ENCODE data around the gene CHFR. TPM values are rescaled to one million over a fixed set of nuclear protein-coding genes. Genes with fewer than 3 reads are reported as not detected.
"Not testable (repeated sequence)": the region's sequence is repeated elsewhere in the genome, so short reads cannot be mapped to it uniquely, and the experiment has no call there.

Gene CHFR
- total RNA-seq, 2 donors from 2014 or later = 37.8 to 41.4 TPM

DNA sequence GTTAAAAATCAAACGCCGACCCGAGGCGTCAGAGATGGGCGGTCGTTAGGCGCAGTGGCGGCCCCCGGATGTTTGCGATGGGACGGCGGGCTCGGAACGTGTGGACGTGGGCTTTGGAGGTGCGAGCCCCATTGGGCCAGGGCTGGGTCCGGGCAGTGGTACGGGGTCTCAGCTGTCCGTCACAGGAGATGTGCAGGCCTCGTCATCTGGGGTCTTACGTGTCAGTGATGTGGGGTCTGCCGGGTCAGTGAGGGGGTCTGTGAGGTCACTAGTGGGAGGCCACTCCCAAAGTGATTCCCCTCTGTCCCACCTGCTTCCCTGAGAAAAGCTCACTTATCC lies 21.6 kb upstream of the CHFR start:
- H3K36me3 ChIP-seq = no peaks in the 10 kb centered on the region
- peak overlapping the region; percentile 64 for H3K4me3 ChIP-seq
- H3K27me3 ChIP-seq = no peaks in the 10 kb centered on the region
- H3K27ac ChIP-seq = peak overlapping the region; percentile 67
- intact Hi-C loops (cut with DNase I) = loop anchor here (10.0 kb wide), 1 partner anchor 144 kb away; the partner anchor contains the start of gene ANKLE2
- peak overlapping the region; percentile 56 to 66 for H3K9ac ChIP-seq (ENCODE audit: low read depth in 2 of 2, low read length in 2 of 2)
- no peak for DNase-seq
- no peaks in the 10 kb centered on the region for H3K9me3 ChIP-seq
- TF ChIP-seq, protein P1, sequence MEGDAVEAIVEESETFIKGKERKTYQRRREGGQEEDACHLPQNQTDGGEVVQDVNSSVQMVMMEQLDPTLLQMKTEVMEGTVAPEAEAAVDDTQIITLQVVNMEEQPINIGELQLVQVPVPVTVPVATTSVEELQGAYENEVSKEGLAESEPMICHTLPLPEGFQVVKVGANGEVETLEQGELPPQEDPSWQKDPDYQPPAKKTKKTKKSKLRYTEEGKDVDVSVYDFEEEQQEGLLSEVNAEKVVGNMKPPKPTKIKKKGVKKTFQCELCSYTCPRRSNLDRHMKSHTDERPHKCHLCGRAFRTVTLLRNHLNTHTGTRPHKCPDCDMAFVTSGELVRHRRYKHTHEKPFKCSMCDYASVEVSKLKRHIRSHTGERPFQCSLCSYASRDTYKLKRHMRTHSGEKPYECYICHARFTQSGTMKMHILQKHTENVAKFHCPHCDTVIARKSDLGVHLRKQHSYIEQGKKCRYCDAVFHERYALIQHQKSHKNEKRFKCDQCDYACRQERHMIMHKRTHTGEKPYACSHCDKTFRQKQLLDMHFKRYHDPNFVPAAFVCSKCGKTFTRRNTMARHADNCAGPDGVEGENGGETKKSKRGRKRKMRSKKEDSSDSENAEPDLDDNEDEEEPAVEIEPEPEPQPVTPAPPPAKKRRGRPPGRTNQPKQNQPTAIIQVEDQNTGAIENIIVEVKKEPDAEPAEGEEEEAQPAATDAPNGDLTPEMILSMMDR (IDR thresholded peaks at IDR 0.05) = no peak
- peaks cover 4% of the 10 kb centered on the region for H3K4me1 ChIP-seq

DNA sequence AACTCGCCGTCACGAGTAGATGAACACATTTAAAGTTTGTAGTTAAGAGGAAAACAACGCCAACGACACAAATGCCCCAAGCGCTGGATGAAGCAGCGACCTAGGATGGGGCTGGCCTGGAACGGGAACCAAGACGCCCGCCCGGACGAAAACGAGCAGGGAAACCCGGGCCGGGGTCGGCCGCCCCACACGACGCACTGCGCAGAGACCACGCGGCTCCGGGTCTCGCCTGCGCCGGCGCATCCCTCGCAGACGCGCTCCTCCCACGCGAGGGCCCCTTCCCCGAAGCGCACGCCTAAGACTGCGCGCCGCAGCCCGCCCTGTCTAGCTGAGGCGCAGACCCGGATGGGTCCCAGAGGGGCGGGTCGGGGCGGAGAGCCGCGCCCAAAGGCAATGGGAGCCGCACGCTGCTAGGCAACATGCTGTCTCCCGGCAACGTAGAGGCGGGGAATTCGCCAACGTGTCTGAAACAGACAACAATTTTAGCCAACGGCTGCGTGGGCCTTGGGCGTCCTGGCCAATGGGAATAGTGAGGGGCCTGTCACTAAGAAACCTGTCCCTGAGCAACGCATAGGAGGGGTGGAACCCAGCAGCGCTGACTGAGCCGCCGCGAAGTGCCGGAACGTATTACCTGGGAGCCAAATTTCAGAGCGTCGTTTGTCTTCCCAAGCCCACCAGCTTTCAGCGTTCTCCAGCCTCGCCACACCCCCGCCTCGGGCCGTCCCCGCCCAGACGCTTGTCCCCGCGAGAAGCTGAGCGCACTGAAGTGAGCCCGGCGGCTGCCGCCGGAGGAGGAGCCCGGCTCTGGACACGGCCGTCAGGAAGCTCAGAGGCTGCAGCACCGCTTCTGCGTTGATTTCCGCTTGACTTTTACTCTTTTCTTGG lies 21.0 kb upstream of the CHFR start:
- peak overlapping the region; percentile 64 for H3K4me3 ChIP-seq
- TF ChIP-seq, protein P1 (IDR thresholded peaks at IDR 0.05) = no peak
- no peaks in the 10 kb centered on the region for H3K9me3 ChIP-seq
- peak overlapping the region; percentile 56 to 66 for H3K9ac ChIP-seq (ENCODE audit: low read depth in 2 of 2, low read length in 2 of 2)
- peak; percentile 99 for DNase-seq
- peak overlapping the region; percentile 67 for H3K27ac ChIP-seq
- intact Hi-C loops (cut with DNase I) = loop anchor here (10.0 kb wide), 1 partner anchor 144 kb away; the partner anchor contains the start of gene ANKLE2
- H3K4me1 ChIP-seq = peaks cover 4% of the 10 kb centered on the region
- no peaks in the 10 kb centered on the region for H3K27me3 ChIP-seq
- H3K36me3 ChIP-seq = no peaks in the 10 kb centered on the region

DNA sequence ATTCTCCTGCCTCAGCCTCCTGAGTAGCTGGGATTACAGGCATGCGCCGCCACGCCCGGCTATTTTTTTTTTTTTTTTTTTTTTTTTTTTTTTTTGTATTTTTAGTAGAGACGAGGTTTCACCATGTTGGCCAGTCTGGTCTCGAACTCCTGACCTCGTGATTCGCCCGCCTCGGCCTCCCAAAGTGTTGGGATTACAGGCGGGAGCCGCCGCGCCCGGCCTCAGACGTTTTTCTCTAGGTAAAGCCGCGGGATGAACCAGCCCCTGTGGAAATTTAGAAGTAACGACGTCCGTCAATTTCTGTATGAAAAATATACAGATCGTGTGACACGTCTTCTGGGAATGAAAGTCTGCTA lies 20.4 kb upstream of the CHFR start:
- not testable (repeated sequence) for H3K36me3 ChIP-seq, H3K9me3 ChIP-seq, H3K4me1 ChIP-seq, DNase-seq, H3K27me3 ChIP-seq
- Histone ChIP-seq H3K9ac (ENCODE audit: low read depth in 2 of 2, low read length in 2 of 2) (peak overlapping the region in 1 of 2 donors; percentile 66), H3K27ac (peak overlapping the region; percentile 67), H3K4me3 (peak overlapping the region; percentile 64)
- intact Hi-C loops (cut with DNase I) = loop anchor here (10.0 kb wide), 1 partner anchor 143 kb away; the partner anchor contains the start of gene ANKLE2

DNA sequence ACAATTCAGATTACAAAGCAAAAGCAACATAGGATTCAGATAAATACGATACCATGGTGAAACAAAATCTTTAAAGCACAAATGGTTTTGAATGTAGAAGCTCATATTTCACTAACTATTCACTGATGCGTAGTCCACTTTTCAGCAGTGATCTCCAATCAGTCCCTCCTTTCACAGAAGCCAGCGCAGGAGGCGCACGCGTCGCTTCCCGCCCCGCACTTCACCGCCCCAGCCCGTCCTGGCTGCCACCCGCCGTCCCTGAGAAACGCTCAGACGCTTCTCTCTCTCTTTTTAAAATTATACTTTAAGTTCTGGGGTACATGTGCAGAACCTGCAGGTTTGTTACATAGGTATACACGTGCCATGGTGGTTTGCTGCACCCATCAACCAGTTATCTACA lies 19.8 kb upstream of the CHFR start:
- Histone ChIP-seq H3K27me3 (no peaks in the 10 kb centered on the region), H3K9me3 (no peaks in the 10 kb centered on the region), H3K36me3 (no peaks in the 10 kb centered on the region), H3K4me3 (no peak overlapping the region), H3K9ac (ENCODE audit: low read depth in 2 of 2, low read length in 2 of 2) (no peak overlapping the region), H3K4me1 (peaks cover 4% of the 10 kb centered on the region), H3K27ac (no peak overlapping the region)
- TF ChIP-seq, protein P1 (IDR thresholded peaks at IDR 0.05) = no peak
- DNase-seq = no peak
- intact Hi-C loops (cut with DNase I) = loop anchor here (10.0 kb wide), 1 partner anchor 142 kb away; the partner anchor contains the start of gene ANKLE2

DNA sequence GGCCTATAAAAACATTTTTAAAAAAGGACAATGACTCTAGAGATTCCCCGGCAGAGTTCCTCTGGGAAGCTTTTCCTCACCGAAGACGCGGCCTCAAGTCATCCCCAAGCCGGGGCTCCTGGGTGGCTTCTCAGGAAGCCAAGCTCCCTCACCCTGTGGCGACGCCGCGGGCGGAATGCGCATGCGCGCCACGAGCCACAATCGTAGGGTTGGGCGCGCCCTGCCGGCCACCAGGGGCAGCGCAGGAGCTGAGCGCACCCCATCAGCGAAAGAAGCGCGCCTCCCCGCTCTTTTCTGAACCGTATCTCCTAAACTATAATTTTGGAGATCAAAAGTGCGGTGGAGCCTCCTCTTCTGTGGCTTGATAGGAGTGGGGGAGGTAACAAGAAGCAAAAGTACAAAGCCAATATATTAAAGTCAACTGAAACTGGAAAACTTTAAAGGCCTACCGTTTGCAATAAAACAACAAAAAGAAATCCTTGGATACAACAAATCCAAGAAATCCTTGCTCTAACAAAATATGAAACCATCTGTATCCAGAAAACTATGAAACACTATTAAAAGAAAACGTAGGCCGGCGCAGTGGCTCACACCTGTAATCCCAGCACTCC lies 17.4 kb upstream of the CHFR start:
- no peaks in the 10 kb centered on the region for H3K36me3 ChIP-seq
- no peak overlapping the region for H3K9ac ChIP-seq (ENCODE audit: low read depth in 2 of 2, low read length in 2 of 2)
- DNase-seq = peak; percentile 83
- H3K27ac ChIP-seq = no peak overlapping the region
- H3K4me1 ChIP-seq = peaks cover 4% of the 10 kb centered on the region
- peak overlapping the region; percentile 19 for H3K4me3 ChIP-seq
- TF ChIP-seq, protein P1 (IDR thresholded peaks at IDR 0.05) = peak; percentile 86
- no peaks in the 10 kb centered on the region for H3K9me3 ChIP-seq
- no peaks in the 10 kb centered on the region for H3K27me3 ChIP-seq
- intact Hi-C loops (cut with DNase I) = loop anchor here (10.0 kb wide), 1 partner anchor 140 kb away; the partner anchor contains the start of gene ANKLE2
